ENCODE data around the gene WLS. TPM values are rescaled to one million over a fixed set of nuclear protein-coding genes. Genes with fewer than 3 reads are reported as not detected.

Gene WLS
- total RNA-seq, 1 experiment from 2014 or later: 19.8 TPM

- Histone ChIP-seq H3K4me1 (replicated peaks; ENCODE audit: insufficient read depth) (peaks cover 13% of the 10 kb centered on the region), H3F3A (ENCODE audit: insufficient read depth, low read depth) (no peaks in the 10 kb centered on the region), H3K9me2 (ENCODE audit: insufficient read depth) (no peaks in the 10 kb centered on the region), H3K36me3 (ENCODE audit: low read depth) (no peaks in the 10 kb centered on the region), H3K9me3 (ENCODE audit: insufficient read depth, low read depth) (no peaks in the 10 kb centered on the region), H3K4me2 (no peak overlapping the region), H3K4me3 (no peak overlapping the region), H2AFZ (no peak overlapping the region), H4K20me1 (ENCODE audit: insufficient read depth) (no peaks in the 10 kb centered on the region), H3K27me3 (ENCODE audit: insufficient read depth, low read depth) (no peaks in the 10 kb centered on the region), H3K79me2 (ENCODE audit: low read depth) (no peaks in the 10 kb centered on the region), H3K27ac (no peak overlapping the region)
- POLR2A ChIA-PET (ENCODE audit: unreplicated experiment): no interaction called here
- intact Hi-C loops (cut with micrococcal nuclease; ENCODE audit: unreplicated experiment): no loop called here
- TF ChIP-seq EZH2 (IDR thresholded peaks at IDR 0.05; ENCODE audit: low read depth): no peak
- TF ChIP-seq CTCF (conservative IDR thresholded peaks at IDR 0.05): no peak
- DNase-seq: no peak
- BruUV-seq (replicated peaks): no TSS peak
- CTCF ChIA-PET: no interaction called here
These were observed 83.7 kb downstream of the WLS start for GRCh38 chr1:68148631-68149030.

GRCh38 chr1:68147534-68148171 lies 84.7 kb downstream of the WLS start:
- H3F3A ChIP-seq (ENCODE audit: insufficient read depth, low read depth): no peaks in the 10 kb centered on the region
- no peak for DNase-seq
- POLR2A ChIA-PET (ENCODE audit: unreplicated experiment): no interaction called here
- no peak overlapping the region for H3K4me3 ChIP-seq
- no peaks in the 10 kb centered on the region for H3K27me3 ChIP-seq (ENCODE audit: insufficient read depth, low read depth)
- no peaks in the 10 kb centered on the region for H3K9me3 ChIP-seq (ENCODE audit: insufficient read depth, low read depth)
- H3K27ac ChIP-seq: no peak overlapping the region
- CTCF ChIA-PET: no interaction called here
- no peaks in the 10 kb centered on the region for H3K9me2 ChIP-seq (ENCODE audit: insufficient read depth)
- no TSS peak for BruUV-seq (replicated peaks)
- H3K79me2 ChIP-seq (ENCODE audit: low read depth): no peaks in the 10 kb centered on the region
- no peak overlapping the region for H3K4me2 ChIP-seq
- H2AFZ ChIP-seq: no peak overlapping the region
- no peak for TF ChIP-seq CTCF (conservative IDR thresholded peaks at IDR 0.05)
- peaks cover 13% of the 10 kb centered on the region for H3K4me1 ChIP-seq (replicated peaks; ENCODE audit: insufficient read depth)
- H4K20me1 ChIP-seq (ENCODE audit: insufficient read depth): no peaks in the 10 kb centered on the region
- H3K36me3 ChIP-seq (ENCODE audit: low read depth): no peaks in the 10 kb centered on the region
- intact Hi-C loops (cut with micrococcal nuclease; ENCODE audit: unreplicated experiment): no loop called here

GRCh38 chr1:68145418-68146126 lies 86.8 kb downstream of the WLS start:
- Histone ChIP-seq H3F3A (ENCODE audit: insufficient read depth, low read depth) (no peaks in the 10 kb centered on the region), H3K27ac (no peak overlapping the region), H3K79me2 (ENCODE audit: low read depth) (no peaks in the 10 kb centered on the region), H3K4me2 (peak overlapping the region; percentile 35), H2AFZ (no peak overlapping the region), H4K20me1 (ENCODE audit: insufficient read depth) (no peaks in the 10 kb centered on the region), H3K36me3 (ENCODE audit: low read depth) (no peaks in the 10 kb centered on the region), H3K4me3 (no peak overlapping the region), H3K27me3 (ENCODE audit: insufficient read depth, low read depth) (no peaks in the 10 kb centered on the region), H3K9me3 (ENCODE audit: insufficient read depth, low read depth) (no peaks in the 10 kb centered on the region), H3K9me2 (ENCODE audit: insufficient read depth) (no peaks in the 10 kb centered on the region), H3K4me1 (replicated peaks; ENCODE audit: insufficient read depth) (peaks cover 13% of the 10 kb centered on the region)
- ChIA-PET CTCF (interaction anchor here (1.3 kb wide), 1 partner anchor 25 kb away, joined by 4 read pairs; no protein-coding TSS in a partner anchor), POLR2A (ENCODE audit: unreplicated experiment) (interaction anchor here (0.7 kb wide), 1 partner anchor 84 kb away, joined by 5 read pairs; no protein-coding TSS in a partner anchor)
- TF ChIP-seq EZH2 (IDR thresholded peaks at IDR 0.05; ENCODE audit: low read depth): no peak
- no peak for TF ChIP-seq CTCF (conservative IDR thresholded peaks at IDR 0.05)
- intact Hi-C loops (cut with micrococcal nuclease; ENCODE audit: unreplicated experiment): no loop called here
- DNase-seq: peak; percentile 33 to 67
- BruUV-seq (replicated peaks): no TSS peak
